LNCaP clone FGC (cell line): ENCODE measurements around the gene PAX7.

Experiments used
- DNase-seq: peaks from one replicate; pipeline ENCODE4 v3.0.0-alpha.2; 2011; ENCODE audit warnings: low read depth
- H3K4me3 ChIP-seq: 2 replicates; pipeline ENCODE4 v1.5.1; 2011; ENCODE audit warnings: mild to moderate bottlenecking, low read depth, low read length, control low read depth
- CTCF ChIP-seq: IDR thresholded peaks from 2 replicates; pipeline ENCODE4 v1.5.1; 2012; ENCODE audit warnings: mild to moderate bottlenecking; ENCODE audit not compliant: control insufficient read depth, insufficient read depth; ENCODE audit errors: extremely low read depth

PAX7 gene

DNA sequence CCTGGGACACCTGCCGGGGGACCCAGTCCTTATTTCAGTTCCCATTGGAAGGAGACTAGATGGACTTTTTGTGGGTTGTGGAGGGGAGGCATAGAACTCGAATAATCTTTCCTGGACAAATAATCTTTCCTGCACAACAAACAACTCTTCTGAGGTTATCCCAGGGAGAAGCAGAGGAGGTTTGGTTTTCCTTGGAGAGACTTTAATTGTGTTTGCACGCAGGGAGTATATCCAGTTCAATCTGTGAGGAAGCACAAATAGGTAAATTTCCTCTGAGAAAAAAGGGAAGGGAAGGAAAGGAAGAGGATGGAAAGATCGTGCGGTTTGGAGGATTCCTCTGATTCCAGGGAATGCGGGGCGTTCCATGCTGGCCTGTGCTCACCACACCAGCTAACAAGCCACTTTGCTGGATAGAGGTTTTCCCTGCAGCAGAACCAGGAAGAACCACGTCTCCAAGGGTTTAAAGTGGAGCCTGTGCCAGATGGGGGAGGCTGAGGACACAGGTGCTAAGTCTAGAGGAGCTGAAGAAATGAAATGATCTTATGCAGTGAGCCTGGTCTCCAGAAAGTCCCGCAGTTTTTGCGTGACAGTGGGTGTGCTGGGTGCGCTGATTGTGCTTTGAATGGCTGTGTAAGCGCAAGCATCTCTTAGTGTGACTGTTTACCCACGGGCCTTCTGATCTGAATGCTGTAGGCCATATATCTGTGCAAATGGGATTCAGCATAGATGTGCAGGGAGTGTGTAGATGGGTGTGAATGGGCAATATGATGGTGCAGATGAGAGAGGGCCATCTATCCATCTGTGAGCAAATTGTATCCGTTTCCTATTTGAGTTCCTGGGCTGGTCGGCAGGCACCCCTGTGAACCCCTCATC, 7.6 kb downstream of the PAX7 start:
- H3K4me3 ChIP-seq, result no peak overlapping the region
- no peak for DNase-seq
- TF ChIP-seq CTCF, result no peak

- no peak for DNase-seq
- TF ChIP-seq CTCF, result no peak
- no peak overlapping the region for H3K4me3 ChIP-seq
These were observed 8.3 kb downstream of the PAX7 start for GRCh38 chr1:18638835-18639364.

DNA sequence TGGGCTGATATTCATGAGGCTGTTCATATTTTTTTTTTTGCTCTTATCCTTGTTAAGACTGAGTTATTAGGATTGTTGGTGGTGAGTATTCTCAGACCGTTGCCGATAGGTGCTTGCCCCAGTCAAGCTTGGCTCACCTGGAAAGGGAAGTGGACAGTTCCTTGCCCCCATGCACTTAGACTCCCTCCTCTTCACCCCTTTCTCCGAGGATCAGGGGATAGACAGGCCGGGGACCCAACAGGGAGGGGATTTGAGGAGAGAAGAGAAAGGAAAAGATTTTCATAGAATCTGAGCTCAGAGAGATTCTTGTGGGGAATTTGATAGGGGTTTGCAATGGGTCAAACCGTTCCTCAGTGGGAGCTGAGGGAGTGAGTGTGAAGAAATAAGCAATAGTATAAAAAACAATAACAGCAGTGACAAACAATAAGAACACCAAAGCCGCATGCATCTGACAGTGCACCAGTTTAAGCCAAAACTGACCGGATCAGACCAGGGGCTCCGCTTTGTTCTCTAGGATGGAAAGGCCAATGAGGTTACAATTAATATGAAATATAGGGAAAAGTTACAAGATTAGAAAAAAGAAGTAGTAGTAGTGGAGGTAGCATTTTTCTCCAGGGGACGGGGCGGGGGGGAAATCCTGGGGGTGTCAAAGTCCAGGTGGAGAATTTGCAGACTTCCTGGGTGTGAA, 8.9 kb downstream of the PAX7 start:
- no peak overlapping the region for H3K4me3 ChIP-seq
- DNase-seq, result no peak
- TF ChIP-seq CTCF, result no peak

DNA sequence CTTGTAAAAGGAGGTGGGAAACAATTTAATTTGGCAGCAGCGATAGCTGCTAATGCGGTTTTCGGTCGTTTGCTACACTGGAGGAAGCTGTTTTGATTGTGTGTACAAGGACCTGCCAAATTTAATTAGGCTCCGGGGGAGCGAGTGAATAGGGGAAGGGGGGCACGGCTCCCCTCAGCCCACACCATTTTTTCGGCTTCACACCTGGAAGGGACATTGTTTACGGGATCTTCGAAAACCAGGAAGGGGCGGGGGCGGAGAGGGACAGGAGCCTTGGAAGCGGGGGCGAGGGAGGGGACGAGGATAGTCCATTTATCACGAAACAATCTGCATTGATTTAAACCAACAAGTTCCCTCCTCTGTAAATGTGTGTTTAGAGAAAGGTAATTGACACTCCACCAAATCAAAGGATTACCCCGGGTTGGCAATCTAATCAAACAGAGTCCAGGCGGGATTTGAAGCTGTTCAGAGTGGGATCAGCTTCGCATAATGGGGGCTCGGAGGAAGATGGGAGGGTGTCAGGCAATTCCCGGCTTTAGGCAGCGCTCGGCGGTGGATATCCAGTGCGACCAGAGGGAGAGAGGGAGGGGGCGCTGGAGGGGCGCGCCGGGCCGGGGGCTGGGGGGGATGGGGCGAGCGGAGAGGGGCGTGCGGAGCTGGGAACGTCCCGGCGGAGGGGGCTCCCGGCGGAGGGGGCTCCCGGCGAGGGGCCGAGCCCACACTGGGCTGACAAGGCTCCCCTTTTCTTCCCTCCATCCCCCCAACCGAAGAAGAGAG, 9.8 kb downstream of the PAX7 start:
- H3K4me3 ChIP-seq, result no peak overlapping the region
- no peak for DNase-seq
- no peak for TF ChIP-seq CTCF

DNA sequence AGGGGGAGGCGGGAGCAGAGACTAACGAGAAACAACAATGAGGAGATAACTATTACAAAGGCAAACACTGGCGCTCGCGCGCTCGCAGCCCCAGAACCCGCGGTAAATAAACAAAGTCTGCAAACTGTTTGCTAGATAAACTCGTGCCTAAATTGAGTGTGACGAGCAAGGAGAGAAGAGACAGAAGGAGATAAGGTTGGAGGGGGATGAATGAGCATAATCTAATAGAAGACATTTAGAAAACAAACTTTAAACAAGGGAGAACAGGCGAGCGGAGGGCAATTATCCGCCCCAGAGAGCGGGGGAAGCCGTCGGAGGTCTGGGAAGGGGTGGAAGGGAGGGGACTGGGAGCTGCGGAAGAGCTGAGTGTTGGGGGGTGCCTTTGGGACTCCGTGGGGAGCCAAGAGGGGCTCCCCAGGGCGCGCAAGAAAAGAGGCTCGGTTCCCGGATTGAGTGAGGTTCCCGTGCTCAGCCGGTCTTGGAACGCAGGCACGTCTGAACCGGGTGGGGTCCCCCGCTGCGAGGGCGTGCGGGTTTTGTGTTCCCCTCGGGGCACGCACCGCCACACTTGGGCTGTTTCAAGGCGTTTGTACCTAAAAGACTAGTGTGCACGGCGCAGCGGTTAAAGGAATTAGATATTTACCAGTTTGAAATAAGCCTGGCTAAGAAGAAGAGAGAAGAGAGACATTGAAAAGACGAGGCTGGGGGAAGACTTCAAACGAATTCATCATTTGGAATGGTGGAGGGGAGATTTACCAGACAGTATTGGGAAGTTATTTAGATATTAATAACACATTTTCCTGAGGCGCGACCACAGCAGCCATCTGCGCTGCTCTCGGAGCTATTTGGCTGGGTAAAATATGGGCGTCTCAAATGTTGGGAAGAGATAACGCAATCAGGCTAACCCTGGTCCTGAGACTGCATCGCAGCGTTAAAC, 10.6 kb downstream of the PAX7 start:
- no peak overlapping the region for H3K4me3 ChIP-seq
- DNase-seq, result no peak
- no peak for TF ChIP-seq CTCF
